Measurements from ENCODE around the gene DNM1L. TPM values are rescaled to one million over a fixed set of nuclear protein-coding genes. Genes with fewer than 3 reads are reported as not detected.

The DNM1L gene
- total and polyA plus RNA-seq, 9 of the 15 experiments (the other 6 are each of a cell fraction or from before 2014, with no cell fraction given): 24.1 to 82.8 (median 61.5) TPM

DNA sequence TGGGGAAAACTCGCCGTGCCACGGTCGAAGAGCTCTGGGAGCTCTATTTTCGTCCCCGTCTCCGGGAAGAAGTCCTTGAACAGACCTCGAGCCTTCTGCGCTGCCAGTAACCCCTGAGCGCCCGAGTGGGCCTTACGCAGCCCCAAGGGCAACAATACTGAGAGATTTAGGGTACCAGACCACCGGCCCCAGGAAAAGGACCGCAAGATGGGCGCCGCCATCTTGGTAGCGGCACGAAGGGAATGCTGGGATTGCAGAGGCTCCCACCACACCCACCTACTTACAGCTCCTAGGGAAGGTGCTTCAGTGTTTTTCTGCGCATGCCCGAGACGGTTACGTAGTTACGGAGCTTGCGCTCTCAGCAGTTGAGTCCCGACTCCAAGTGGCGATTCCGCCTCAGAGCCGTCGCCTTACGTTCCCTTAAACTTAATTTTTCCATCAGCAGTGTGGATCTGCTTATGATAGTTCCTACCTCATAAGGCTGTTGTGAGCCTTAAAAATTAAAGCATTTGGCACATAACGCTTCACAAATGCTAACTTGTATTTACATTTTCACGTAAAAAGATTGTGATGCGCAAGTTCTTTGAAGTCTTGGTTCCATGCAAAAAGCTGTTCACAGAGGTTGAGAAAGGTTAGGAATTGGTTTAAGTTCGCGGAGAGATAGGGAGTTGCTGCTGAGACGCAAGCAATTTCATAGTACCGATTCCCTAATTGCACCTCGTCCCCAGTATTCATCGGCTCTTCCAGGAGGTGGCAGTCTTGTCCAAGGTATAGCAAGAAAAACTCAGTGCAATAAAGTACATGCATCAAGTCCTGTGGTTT, 76.8 kb downstream of the DNM1L start, which contains the start of gene YARS2 (continued):
- TF ChIP-seq ZNF395 (CRISPR knock-in tag; IDR thresholded peaks at IDR 0.05) (peak; percentile 87), POLR2AphosphoS5 (IDR thresholded peaks at IDR 0.05; ENCODE audit: control insufficient read depth, insufficient read depth, low read depth, low read length) (peak; percentile 88), BRCA1 (IDR thresholded peaks at IDR 0.05) (no peak), BRCA1 (CRISPR knock-in tag; IDR thresholded peaks at IDR 0.05) (no peak), POLR2G (IDR thresholded peaks at IDR 0.05; ENCODE audit: low read depth, low read length) (peak; percentile 92), ZNF134 (CRISPR knock-in tag; conservative IDR thresholded peaks at IDR 0.05) (no peak), HDAC1 (IDR thresholded peaks at IDR 0.05) (no peak; a peak in 1 of 4 replicates), PHB (CRISPR knock-in tag; IDR thresholded peaks at IDR 0.05) (no peak), RAD51 (IDR thresholded peaks at IDR 0.05; ENCODE audit: borderline replicate concordance, low read depth) (no peak), IFI16 (CRISPR knock-in tag; IDR thresholded peaks at IDR 0.05) (no peak), NR2C1 (IDR thresholded peaks at IDR 0.05) (no peak), NR2C1 (tag; IDR thresholded peaks at IDR 0.05) (no peak), CHD1 (IDR thresholded peaks at IDR 0.05; ENCODE audit: low read length) (no peak), BRF1 (IDR thresholded peaks at IDR 0.05; ENCODE audit: borderline replicate concordance, extremely low read depth, insufficient read length) (no peak), TCF7 (IDR thresholded peaks at IDR 0.05; ENCODE audit: borderline replicate concordance) (no peak), ZNF41 (CRISPR knock-in tag; conservative IDR thresholded peaks at IDR 0.05) (no peak), KAT8 (IDR thresholded peaks at IDR 0.05; ENCODE audit: low read depth) (no peak), NR4A1 (CRISPR knock-in tag; IDR thresholded peaks at IDR 0.05) (no peak), NR4A1 (tag; IDR thresholded peaks at IDR 0.05) (no peak), NCOA1 (IDR thresholded peaks at IDR 0.05; ENCODE audit: low read depth) (no peak)
- TF ChIP-seq, protein P1, sequence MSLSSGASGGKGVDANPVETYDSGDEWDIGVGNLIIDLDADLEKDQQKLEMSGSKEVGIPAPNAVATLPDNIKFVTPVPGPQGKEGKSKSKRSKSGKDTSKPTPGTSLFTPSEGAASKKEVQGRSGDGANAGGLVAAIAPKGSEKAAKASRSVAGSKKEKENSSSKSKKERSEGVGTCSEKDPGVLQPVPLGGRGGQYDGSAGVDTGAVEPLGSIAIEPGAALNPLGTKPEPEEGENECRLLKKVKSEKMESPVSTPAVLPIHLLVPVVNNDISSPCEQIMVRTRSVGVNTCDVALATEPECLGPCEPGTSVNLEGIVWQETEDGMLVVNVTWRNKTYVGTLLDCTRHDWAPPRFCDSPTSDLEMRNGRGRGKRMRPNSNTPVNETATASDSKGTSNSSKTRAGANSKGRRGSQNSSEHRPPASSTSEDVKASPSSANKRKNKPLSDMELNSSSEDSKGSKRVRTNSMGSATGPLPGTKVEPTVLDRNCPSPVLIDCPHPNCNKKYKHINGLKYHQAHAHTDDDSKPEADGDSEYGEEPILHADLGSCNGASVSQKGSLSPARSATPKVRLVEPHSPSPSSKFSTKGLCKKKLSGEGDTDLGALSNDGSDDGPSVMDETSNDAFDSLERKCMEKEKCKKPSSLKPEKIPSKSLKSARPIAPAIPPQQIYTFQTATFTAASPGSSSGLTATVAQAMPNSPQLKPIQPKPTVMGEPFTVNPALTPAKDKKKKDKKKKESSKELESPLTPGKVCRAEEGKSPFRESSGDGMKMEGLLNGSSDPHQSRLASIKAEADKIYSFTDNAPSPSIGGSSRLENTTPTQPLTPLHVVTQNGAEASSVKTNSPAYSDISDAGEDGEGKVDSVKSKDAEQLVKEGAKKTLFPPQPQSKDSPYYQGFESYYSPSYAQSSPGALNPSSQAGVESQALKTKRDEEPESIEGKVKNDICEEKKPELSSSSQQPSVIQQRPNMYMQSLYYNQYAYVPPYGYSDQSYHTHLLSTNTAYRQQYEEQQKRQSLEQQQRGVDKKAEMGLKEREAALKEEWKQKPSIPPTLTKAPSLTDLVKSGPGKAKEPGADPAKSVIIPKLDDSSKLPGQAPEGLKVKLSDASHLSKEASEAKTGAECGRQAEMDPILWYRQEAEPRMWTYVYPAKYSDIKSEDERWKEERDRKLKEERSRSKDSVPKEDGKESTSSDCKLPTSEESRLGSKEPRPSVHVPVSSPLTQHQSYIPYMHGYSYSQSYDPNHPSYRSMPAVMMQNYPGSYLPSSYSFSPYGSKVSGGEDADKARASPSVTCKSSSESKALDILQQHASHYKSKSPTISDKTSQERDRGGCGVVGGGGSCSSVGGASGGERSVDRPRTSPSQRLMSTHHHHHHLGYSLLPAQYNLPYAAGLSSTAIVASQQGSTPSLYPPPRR (CRISPR knock-in tag; IDR thresholded peaks at IDR 0.05; ENCODE audit: borderline replicate concordance): no peak
- TF ChIP-seq, protein P2, sequence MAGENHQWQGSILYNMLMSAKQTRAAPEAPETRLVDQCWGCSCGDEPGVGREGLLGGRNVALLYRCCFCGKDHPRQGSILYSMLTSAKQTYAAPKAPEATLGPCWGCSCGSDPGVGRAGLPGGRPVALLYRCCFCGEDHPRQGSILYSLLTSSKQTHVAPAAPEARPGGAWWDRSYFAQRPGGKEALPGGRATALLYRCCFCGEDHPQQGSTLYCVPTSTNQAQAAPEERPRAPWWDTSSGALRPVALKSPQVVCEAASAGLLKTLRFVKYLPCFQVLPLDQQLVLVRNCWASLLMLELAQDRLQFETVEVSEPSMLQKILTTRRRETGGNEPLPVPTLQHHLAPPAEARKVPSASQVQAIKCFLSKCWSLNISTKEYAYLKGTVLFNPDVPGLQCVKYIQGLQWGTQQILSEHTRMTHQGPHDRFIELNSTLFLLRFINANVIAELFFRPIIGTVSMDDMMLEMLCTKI (IDR thresholded peaks at IDR 0.05; ENCODE audit: partially characterized antibody): no peak
